ENCODE measurements around the gene C18orf32. TPM values are rescaled to one million over a fixed set of nuclear protein-coding genes. Genes with fewer than 3 reads are reported as not detected.

C18orf32 gene
- total RNA-seq: 10 to 100 TPM in 3 of 4 donors, 1 to 10 TPM in 1; 8.3 to 51.3 (median 26.5) TPM

- DNase-seq: peak; percentile 95 to 98 (median 97)
- peak; percentile 96 for TF ChIP-seq POLR2A (IDR thresholded peaks at IDR 0.05)
- TF ChIP-seq, protein P1, sequence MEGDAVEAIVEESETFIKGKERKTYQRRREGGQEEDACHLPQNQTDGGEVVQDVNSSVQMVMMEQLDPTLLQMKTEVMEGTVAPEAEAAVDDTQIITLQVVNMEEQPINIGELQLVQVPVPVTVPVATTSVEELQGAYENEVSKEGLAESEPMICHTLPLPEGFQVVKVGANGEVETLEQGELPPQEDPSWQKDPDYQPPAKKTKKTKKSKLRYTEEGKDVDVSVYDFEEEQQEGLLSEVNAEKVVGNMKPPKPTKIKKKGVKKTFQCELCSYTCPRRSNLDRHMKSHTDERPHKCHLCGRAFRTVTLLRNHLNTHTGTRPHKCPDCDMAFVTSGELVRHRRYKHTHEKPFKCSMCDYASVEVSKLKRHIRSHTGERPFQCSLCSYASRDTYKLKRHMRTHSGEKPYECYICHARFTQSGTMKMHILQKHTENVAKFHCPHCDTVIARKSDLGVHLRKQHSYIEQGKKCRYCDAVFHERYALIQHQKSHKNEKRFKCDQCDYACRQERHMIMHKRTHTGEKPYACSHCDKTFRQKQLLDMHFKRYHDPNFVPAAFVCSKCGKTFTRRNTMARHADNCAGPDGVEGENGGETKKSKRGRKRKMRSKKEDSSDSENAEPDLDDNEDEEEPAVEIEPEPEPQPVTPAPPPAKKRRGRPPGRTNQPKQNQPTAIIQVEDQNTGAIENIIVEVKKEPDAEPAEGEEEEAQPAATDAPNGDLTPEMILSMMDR (IDR thresholded peaks at IDR 0.05): peak in 1 of 6 experiments; percentile 3
- H3K36me3 ChIP-seq: peaks cover 0 to 49% (median 0%) of the 10 kb centered on the region in 3 donors
- peak within 1 kb of the TSS; percentile 57 to 89 (median 78) for H3K4me3 ChIP-seq
- no peaks in the 10 kb centered on the region for H3K27me3 ChIP-seq
- peaks cover 0 to 30% (median 11%) of the 10 kb centered on the region in 4 donors for H3K4me1 ChIP-seq
- H3K27ac ChIP-seq: peak within 1 kb of the TSS; percentile 93 to 98 (median 97)
- H3K9me3 ChIP-seq: no peaks in the 10 kb centered on the region
These were observed at the start of gene C18orf32 for GRCh38 chr18:49486953-49487710. Gene C18orf32, minus strand, starts transcription at chr18:49487234. Its CDS starts 3,486 bp downstream, at chr18:49483748.

DNA sequence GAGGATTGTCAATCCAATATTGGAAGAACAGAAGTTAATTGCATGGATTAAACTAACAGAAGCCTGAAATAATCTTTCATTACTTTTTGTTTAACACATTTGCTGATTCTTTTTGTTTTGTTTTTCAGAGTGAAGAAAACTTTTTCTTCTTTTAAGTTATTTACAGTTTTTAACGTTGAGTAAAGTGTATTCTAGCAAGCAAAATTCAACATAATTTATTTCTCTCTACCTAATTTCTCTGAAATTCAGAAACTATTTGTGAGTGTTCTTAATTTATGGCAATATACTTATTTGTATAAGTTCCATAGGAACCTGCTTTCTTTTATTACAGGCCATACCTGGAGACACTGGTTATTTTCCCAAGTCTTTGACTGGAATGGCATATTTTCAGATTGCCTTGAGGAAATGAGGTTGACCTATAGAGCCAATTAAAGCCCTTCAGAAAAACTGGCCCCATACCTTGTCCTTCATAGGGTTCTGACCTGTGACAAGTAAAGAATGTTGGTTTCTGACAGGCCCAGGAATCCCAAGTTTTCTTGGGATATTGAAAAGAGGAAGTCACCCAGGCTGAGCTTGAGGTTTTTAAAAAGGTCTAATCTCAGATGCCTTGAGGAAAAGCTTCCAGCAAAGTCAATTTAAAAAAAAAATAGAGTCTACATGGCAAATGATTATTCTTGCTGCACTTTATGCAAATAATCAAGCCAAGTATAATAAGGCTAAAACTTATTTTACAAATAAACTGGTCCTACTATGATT lies 48.0 kb upstream of the C18orf32 start:
- Histone ChIP-seq H3K4me3 (no peak overlapping the region), H3K27me3 (no peaks in the 10 kb centered on the region), H3K27ac (no peak overlapping the region), H3K4me1 (no peaks in the 10 kb centered on the region), H3K9me3 (no peaks in the 10 kb centered on the region), H3K36me3 (no peaks in the 10 kb centered on the region)
- no peak for TF ChIP-seq POLR2A (IDR thresholded peaks at IDR 0.05)
- TF ChIP-seq, protein P1 (IDR thresholded peaks at IDR 0.05): no peak
- DNase-seq: no peak

DNA sequence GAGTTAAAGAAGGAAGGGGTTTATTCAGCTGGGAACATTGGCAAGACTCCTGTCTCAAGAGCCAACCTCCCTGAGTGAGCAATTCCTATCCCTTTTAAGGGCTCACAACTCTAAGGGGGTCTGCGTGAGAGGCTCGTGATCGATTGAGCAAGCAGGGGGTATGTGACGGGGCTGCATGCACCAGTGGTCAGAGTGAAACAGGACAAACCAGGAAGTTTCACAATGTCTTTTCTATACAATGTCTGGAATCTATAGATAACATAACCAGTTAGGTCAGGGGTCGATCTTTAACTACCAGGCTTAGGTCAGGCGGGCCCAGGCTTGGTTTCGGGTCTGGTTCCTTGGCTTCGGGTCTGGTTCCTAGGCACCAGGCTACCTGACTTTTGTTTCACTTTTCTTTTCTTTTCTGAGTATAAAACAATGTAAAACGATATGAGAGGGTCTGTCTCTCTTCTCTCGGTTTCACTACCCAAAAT lies 44.7 kb upstream of the C18orf32 start:
- TF ChIP-seq POLR2A (IDR thresholded peaks at IDR 0.05): no peak
- TF ChIP-seq, protein P1 (IDR thresholded peaks at IDR 0.05): no peak
- Histone ChIP-seq H3K27ac (no peak overlapping the region), H3K4me3 (peak overlapping the region in 1 of 4 donors; percentile 7), H3K36me3 (no peaks in the 10 kb centered on the region), H3K27me3 (no peaks in the 10 kb centered on the region), H3K9me3 (no peaks in the 10 kb centered on the region), H3K4me1 (no peaks in the 10 kb centered on the region)
- DNase-seq: no peak

- Histone ChIP-seq H3K27me3 (no peaks in the 10 kb centered on the region), H3K4me3 (no peak overlapping the region), H3K9me3 (no peaks in the 10 kb centered on the region), H3K36me3 (no peaks in the 10 kb centered on the region), H3K27ac (no peak overlapping the region), H3K4me1 (no peaks in the 10 kb centered on the region)
- DNase-seq: no peak
- no peak for TF ChIP-seq POLR2A (IDR thresholded peaks at IDR 0.05)
- TF ChIP-seq, protein P1 (IDR thresholded peaks at IDR 0.05): no peak
These were observed 42.6 kb upstream of the C18orf32 start for GRCh38 chr18:49529596-49529995.

- no peak for TF ChIP-seq POLR2A (IDR thresholded peaks at IDR 0.05)
- TF ChIP-seq, protein P1 (IDR thresholded peaks at IDR 0.05): no peak
- no peaks in the 10 kb centered on the region for H3K9me3 ChIP-seq
- H3K27me3 ChIP-seq: no peaks in the 10 kb centered on the region
- H3K36me3 ChIP-seq: no peaks in the 10 kb centered on the region
- no peak overlapping the region for H3K27ac ChIP-seq
- H3K4me3 ChIP-seq: no peak overlapping the region
- no peak for DNase-seq
- no peaks in the 10 kb centered on the region for H3K4me1 ChIP-seq
These were observed 40.7 kb upstream of the C18orf32 start for GRCh38 chr18:49527631-49528327.

Measured in Peyer's patch (tissue), 4 donors.